Keratinocyte (primary cell): ENCODE measurements around the gene PLCG2.
"Not testable (repeated sequence)": the region's sequence is repeated elsewhere in the genome, so short reads cannot be mapped to it uniquely, and the experiment has no call there.

Experiments used
- EZH2 ChIP-seq: IDR thresholded peaks from one replicate; pipeline ENCODE4 v1.6.1; 2012; ENCODE audit warnings: inconsistent platforms, mild to moderate bottlenecking, low read length, moderate library complexity
- TF ChIP-seq, protein P1 (sequence below), 3 experiments: IDR thresholded peaks in 1 of 3; conservative IDR thresholded peaks in 1 of 3; optimal IDR thresholded peaks in 1 of 3; 2 replicates in 2 of 3; 3 replicates in 1 of 3; pipeline versions ENCODE3 to v1.5.1; 2011; ENCODE audit warnings: low read length in 3 of 3, mild to moderate bottlenecking in 3 of 3, moderate library complexity in 2 of 3, control low read depth in 1 of 3, inconsistent platforms in 1 of 3; ENCODE audit not compliant: insufficient read depth in 2 of 3; ENCODE audit errors: extremely low read depth in 1 of 3

DNA sequence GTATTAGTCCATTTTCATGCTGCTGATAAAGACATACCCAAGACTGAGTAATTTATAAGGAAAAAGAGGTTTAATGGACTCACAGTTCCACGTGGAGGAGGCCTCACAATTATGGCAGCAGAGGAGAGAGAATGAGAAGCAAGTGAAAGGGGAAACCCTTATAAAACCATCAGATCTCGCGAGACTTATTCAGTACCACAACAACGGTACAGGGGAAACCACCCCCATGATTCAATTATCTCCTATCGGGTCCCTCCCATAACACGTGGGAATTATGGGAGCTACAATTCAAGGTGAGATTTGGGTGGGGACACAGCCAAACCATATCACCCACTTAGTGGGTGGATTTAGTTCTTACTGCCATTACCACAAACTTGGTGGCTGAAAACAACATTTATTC is 155.6 kb downstream of the PLCG2 start:
- TF ChIP-seq, protein P1, sequence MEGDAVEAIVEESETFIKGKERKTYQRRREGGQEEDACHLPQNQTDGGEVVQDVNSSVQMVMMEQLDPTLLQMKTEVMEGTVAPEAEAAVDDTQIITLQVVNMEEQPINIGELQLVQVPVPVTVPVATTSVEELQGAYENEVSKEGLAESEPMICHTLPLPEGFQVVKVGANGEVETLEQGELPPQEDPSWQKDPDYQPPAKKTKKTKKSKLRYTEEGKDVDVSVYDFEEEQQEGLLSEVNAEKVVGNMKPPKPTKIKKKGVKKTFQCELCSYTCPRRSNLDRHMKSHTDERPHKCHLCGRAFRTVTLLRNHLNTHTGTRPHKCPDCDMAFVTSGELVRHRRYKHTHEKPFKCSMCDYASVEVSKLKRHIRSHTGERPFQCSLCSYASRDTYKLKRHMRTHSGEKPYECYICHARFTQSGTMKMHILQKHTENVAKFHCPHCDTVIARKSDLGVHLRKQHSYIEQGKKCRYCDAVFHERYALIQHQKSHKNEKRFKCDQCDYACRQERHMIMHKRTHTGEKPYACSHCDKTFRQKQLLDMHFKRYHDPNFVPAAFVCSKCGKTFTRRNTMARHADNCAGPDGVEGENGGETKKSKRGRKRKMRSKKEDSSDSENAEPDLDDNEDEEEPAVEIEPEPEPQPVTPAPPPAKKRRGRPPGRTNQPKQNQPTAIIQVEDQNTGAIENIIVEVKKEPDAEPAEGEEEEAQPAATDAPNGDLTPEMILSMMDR (optimal IDR thresholded peaks at IDR 0.05 in 1 of 3, IDR thresholded peaks at IDR 0.05 in 1 of 3, conservative IDR thresholded peaks at IDR 0.05 in 1 of 3; ENCODE audit: extremely low read depth in 1 of 3, insufficient read depth in 2 of 3, low read length in 3 of 3) = not testable (repeated sequence)
- TF ChIP-seq EZH2 = not testable (repeated sequence)
